Measurements from ENCODE around the gene PPY.

Gene PPY

GRCh38 chr17:43983515-43984411 is 41.5 kb upstream of the PPY start:
- DNase-seq: peak; percentile 43
- Histone ChIP-seq H3K27me3 (no peaks in the 10 kb centered on the region), H3K36me3 (no peaks in the 10 kb centered on the region), H3K4me3 (ENCODE audit: low read depth, low read length) (peak overlapping the region; percentile 66), H3K9me3 (no peaks in the 10 kb centered on the region), H3K4me1 (no peaks in the 10 kb centered on the region)
- peak; percentile 61 for TF ChIP-seq CTCF (IDR thresholded peaks at IDR 0.05; ENCODE audit: low read depth, low read length)

DNA sequence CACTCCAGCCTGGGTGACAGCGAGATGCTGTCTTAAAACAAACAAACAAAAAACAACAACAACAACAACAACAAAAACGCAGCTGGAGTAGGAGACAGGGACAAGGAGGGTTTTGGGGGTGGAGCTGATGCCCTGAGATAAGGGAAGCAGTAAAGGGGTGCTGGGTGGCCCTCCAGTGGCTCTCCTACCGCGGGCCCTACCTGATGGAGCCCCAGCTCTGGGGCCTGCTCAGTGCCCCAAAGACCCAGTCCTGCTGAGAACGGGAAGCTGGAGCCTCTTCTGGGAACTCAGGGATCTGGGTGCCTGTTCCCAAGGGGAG is 40.9 kb upstream of the PPY start:
- TF ChIP-seq CTCF (IDR thresholded peaks at IDR 0.05; ENCODE audit: low read depth, low read length): no peak
- DNase-seq: no peak
- H3K27me3 ChIP-seq: no peaks in the 10 kb centered on the region
- peak overlapping the region; percentile 66 for H3K4me3 ChIP-seq (ENCODE audit: low read depth, low read length)
- H3K4me1 ChIP-seq: no peaks in the 10 kb centered on the region
- no peaks in the 10 kb centered on the region for H3K36me3 ChIP-seq
- no peaks in the 10 kb centered on the region for H3K9me3 ChIP-seq

- no peaks in the 10 kb centered on the region for H3K9me3 ChIP-seq
- TF ChIP-seq CTCF (IDR thresholded peaks at IDR 0.05; ENCODE audit: low read depth, low read length): no peak
- H3K36me3 ChIP-seq: no peaks in the 10 kb centered on the region
- H3K4me3 ChIP-seq (ENCODE audit: low read depth, low read length): no peak overlapping the region
- no peak for DNase-seq
- H3K4me1 ChIP-seq: no peaks in the 10 kb centered on the region
- H3K27me3 ChIP-seq: no peaks in the 10 kb centered on the region
Observed at GRCh38 chr17:43982171-43982570, 39.9 kb upstream of the PPY start.

DNA sequence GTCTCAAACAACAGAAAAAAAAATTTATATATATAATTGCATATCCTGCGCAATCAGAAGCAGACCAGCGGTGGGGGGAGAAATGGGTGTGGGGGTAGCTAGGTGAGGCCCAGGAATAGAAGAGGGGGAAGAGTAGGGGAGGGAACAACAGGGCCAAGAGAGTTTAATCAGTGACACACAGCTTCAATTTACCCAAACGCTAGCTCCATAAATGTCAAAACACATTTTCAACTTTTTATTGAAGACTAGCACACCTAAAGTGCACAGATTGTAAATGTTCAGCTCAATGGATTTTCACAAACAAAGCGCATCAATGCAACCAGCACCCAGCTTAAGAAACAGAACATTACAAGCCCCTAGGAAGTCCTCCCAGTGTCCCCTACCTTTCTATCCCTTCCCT is 37.4 kb upstream of the PPY start:
- Histone ChIP-seq H3K4me3 (ENCODE audit: low read depth, low read length) (no peak overlapping the region), H3K36me3 (no peaks in the 10 kb centered on the region), H3K4me1 (no peaks in the 10 kb centered on the region), H3K9me3 (no peaks in the 10 kb centered on the region), H3K27me3 (no peaks in the 10 kb centered on the region)
- no peak for TF ChIP-seq CTCF (IDR thresholded peaks at IDR 0.05; ENCODE audit: low read depth, low read length)
- no peak for DNase-seq

- no peak for DNase-seq
- Histone ChIP-seq H3K27me3 (no peaks in the 10 kb centered on the region), H3K9me3 (no peaks in the 10 kb centered on the region), H3K4me1 (no peaks in the 10 kb centered on the region), H3K36me3 (no peaks in the 10 kb centered on the region), H3K4me3 (ENCODE audit: low read depth, low read length) (no peak overlapping the region)
- TF ChIP-seq CTCF (IDR thresholded peaks at IDR 0.05; ENCODE audit: low read depth, low read length): no peak
Observed at GRCh38 chr17:43979011-43979410, 36.7 kb upstream of the PPY start.

DNA sequence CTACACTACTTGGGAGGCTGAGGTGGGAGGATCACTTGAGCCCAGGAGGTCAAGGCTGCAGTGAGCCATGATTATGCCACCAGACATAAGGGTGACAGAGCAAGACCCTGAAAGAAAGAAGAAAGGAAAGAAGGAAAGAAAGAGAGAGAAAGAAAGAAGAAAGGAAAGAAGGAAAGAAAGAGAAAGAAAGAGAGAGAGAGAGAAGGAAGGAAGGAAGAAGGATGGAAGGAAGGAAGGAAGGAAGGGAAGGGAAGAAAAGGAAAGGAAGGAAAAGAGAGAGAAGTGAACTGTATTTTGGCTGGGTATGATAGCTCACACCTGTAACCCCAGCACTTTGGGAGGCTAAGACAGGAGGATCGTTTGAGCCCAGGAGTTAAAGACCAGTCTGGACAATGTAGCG is 35.8 kb upstream of the PPY start:
- TF ChIP-seq CTCF (IDR thresholded peaks at IDR 0.05; ENCODE audit: low read depth, low read length): no peak
- Histone ChIP-seq H3K4me1 (no peaks in the 10 kb centered on the region), H3K36me3 (no peaks in the 10 kb centered on the region), H3K27me3 (no peaks in the 10 kb centered on the region), H3K4me3 (ENCODE audit: low read depth, low read length) (no peak overlapping the region), H3K9me3 (no peaks in the 10 kb centered on the region)
- no peak for DNase-seq

Data from BE2C (cell line).